ENCODE results near the gene AUTS2.

The AUTS2 gene

DNA sequence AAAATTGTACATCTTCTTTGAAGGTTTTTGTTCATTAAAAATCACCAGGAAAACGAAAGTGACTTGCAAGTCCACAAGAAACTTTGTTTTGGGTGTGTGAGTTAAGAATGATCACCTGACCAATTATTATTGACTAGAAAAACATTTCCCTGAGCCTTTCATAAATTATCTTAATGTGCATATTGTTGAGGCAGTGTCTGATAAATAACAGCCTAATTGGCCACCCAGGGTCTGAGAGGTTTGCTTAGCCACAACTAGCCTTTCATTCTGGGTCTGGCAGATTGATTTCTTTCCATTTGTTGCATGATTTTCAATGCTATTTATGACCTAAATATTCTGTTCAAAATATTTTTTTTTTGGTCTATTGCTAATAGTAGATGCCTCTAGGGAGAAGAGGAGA is 152.8 kb downstream of the AUTS2 start:
- DNase-seq (ENCODE audit: insufficient read length, low spot score) (no peak), FAIRE-seq (no peak)
- TF ChIP-seq PAX5 (IDR thresholded peaks at IDR 0.05; ENCODE audit: insufficient read depth, low read length, severe bottlenecking) (no peak), TAF1 (IDR thresholded peaks at IDR 0.05; ENCODE audit: low read depth, low read length) (no peak), POLR2A (IDR thresholded peaks at IDR 0.05; ENCODE audit: low read depth, low read length) (no peak), POLR2AphosphoS5 (IDR thresholded peaks at IDR 0.05; ENCODE audit: low read depth, low read length) (no peak), SPI1 (IDR thresholded peaks at IDR 0.05; ENCODE audit: low read depth, low read length) (no peak), POU2F2 (IDR thresholded peaks at IDR 0.05; ENCODE audit: low read depth, low read length) (no peak)

DNA sequence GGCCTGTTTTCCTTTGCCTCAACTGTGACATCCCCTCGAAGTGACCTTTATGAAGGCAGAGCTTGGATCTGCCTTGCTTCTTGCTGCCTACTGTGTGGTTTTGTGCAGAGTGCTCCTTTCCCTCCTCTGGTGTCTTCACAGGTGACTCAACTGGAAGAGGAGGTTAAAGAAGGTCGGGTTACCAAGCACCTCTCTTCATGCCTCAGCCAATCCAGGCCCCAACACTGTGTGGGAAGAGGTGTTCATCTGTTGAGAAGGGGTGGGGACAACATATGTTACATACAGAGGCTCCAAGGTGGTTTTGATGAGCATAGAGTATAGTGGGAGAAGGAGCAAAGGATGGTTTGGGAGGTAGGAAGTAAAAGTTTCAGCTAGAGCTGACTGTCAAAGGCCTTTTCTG is 155.7 kb downstream of the AUTS2 start:
- DNase-seq (ENCODE audit: insufficient read length, low spot score) = no peak
- no peak for TF ChIP-seq SPI1 (IDR thresholded peaks at IDR 0.05; ENCODE audit: low read depth, low read length)
- peak; percentile 64 for FAIRE-seq

DNA sequence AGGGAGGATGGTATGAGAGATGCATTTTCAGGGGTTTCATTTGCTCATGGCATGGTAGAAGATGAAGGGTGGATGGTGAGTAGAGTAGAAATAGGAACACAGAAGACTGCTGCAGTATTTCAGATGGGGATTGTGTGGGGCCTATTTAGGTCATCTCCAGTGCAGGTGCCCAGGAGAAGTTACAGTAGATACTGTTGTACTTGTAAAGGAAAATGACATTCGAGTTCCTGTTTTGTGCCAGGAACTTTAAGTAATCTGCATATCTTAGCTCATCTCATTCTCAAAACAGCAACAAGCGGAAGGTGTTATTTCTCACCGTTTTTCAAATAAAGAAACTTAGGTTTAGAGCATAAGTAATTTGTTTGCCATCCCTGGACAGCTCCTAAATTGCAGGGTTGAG is 156.2 kb downstream of the AUTS2 start:
- FAIRE-seq = peak; percentile 23
- TF ChIP-seq SPI1 (IDR thresholded peaks at IDR 0.05; ENCODE audit: low read depth, low read length) (0 out of 2 replicates have a peak, but pooled peaks have one; percentile 23), POU2F2 (IDR thresholded peaks at IDR 0.05; ENCODE audit: low read depth, low read length) (no peak)
- no peak for DNase-seq (ENCODE audit: insufficient read length, low spot score)

DNA sequence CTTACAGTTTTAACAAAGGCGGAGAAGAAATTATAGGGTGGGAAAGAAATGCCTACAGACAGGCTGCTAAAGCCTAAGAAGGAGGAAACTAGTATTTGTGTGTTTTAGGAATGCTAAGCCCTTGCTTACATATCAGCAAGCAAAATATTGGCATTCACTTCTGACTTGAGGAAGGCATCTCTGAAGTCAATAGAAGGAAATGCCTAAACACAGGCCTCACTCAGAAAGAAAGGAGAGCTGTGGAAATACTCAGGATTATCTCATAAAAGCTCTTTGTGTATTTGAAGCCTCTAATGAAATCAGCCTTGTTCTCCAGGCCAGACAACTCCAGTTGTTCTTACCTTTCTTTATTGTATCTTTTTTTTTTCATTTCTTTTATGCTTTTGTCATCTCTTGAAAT is 158.0 kb downstream of the AUTS2 start:
- DNase-seq (ENCODE audit: insufficient read length, low spot score) (no peak), FAIRE-seq (no peak)
- TF ChIP-seq POLR2AphosphoS5 (IDR thresholded peaks at IDR 0.05; ENCODE audit: low read depth, low read length) (no peak), PAX5 (IDR thresholded peaks at IDR 0.05; ENCODE audit: insufficient read depth, low read length, severe bottlenecking) (no peak)

DNA sequence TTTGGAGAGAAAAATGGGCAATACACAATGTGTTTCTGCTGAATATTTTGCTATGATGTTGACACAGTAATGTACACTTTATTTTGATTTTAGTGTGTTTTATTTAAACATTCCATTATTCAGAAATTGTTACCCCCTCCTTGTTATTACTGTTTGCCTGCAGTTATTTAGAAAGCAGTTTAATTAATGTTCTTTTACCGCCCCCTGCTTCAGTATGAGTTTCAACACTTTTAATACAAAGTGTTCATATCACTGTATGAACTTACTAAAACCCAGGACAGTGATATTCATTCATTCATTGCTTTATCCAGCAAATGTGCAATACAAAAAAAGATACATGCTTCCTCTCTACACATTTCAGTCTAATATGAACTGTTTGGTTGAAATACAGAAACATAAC is 159.3 kb downstream of the AUTS2 start:
- FAIRE-seq (no peak), DNase-seq (ENCODE audit: insufficient read length, low spot score) (no peak)
- TF ChIP-seq POLR2A (IDR thresholded peaks at IDR 0.05; ENCODE audit: low read depth, low read length) (no peak), POU2F2 (IDR thresholded peaks at IDR 0.05; ENCODE audit: low read depth, low read length) (no peak), TAF1 (IDR thresholded peaks at IDR 0.05; ENCODE audit: low read depth, low read length) (no peak), POLR2AphosphoS5 (IDR thresholded peaks at IDR 0.05; ENCODE audit: low read depth, low read length) (no peak)

DNA sequence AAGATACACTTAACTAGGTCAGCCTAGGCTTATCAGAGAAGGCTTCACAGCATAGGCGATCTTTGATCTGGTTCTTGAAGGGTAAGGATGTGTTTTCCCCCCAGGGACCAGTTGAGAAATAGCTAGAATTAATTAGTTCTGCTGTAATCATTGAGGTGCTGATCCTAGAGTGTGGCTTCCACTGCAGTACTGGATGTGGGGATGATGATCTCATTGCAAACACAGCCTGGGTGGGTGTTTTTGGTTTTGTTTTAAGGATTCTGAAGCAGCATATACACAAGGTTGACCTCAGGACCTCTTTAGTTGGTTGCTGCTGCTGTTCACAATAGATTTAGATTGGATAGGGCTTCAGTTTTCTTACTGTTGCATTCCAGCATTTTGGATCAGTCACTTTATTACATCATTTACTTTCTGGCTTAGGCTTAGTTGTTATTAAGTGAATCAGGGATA is 159.7 kb downstream of the AUTS2 start:
- DNase-seq (ENCODE audit: insufficient read length, low spot score) = no peak
- TF ChIP-seq POU2F2 (IDR thresholded peaks at IDR 0.05; ENCODE audit: low read depth, low read length) (no peak), SPI1 (IDR thresholded peaks at IDR 0.05; ENCODE audit: low read depth, low read length) (no peak), TAF1 (IDR thresholded peaks at IDR 0.05; ENCODE audit: low read depth, low read length) (no peak), POLR2A (IDR thresholded peaks at IDR 0.05; ENCODE audit: low read depth, low read length) (no peak), PAX5 (IDR thresholded peaks at IDR 0.05; ENCODE audit: insufficient read depth, low read length, severe bottlenecking) (no peak), POLR2AphosphoS5 (IDR thresholded peaks at IDR 0.05; ENCODE audit: low read depth, low read length) (no peak)
- peak; percentile 31 for FAIRE-seq

DNA sequence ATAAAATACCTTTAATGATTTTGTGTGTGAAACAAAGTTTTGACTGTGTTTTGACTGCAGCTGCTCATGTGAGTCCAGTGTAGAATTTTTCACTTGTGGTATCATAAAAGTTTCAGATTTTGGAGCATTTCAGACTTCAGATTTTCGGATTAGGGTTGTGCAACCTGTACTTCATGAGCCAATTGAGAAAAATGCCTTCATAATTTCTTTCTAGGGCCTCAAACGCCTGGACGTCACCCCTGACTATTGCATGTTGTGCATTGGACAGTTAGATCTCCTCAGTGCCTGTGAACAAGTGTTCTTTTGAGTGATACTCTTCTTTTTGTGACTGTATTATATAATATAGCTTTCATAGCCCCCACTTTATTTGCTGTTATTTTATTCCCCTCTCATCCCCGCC is 161.1 kb downstream of the AUTS2 start:
- FAIRE-seq = no peak
- no peak for DNase-seq (ENCODE audit: insufficient read length, low spot score)
- TF ChIP-seq POLR2A (IDR thresholded peaks at IDR 0.05; ENCODE audit: low read depth, low read length) = no peak

DNA sequence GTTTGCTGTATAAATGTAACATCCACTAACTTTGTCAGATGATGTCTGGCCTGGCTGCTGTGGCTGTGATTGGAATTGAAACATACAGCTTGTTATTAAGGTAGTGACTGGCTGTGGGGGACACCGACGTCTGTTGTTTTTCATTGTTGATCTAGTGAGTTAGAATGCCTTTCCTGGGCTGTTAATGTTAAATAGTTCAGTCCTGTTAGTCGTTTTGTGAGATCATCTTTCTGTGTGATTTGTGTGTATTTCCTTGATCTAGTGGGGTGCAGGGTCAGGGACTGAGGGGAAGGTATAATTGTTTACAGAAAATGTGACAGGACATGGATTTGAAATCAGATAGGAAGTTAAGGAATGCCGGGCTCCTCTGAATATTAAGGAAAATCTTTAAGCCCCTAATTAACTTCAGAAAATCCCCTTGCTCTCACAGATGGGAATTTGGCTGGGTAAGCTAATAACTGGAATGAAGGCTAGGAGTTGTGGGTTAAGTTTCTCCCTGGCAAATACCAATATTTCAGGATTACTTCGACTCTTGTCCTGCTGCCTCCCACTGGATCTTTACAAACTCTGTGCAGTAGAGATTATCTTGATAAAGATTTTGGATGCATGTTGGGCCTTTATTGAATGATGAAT is 163.1 kb downstream of the AUTS2 start:
- no peak for DNase-seq (ENCODE audit: insufficient read length, low spot score)
- FAIRE-seq = peak; percentile 33
- no peak for TF ChIP-seq SPI1 (IDR thresholded peaks at IDR 0.05; ENCODE audit: low read depth, low read length)
- no peak for TF ChIP-seq TAF1 (IDR thresholded peaks at IDR 0.05; ENCODE audit: low read depth, low read length)
- TF ChIP-seq POLR2AphosphoS5 (IDR thresholded peaks at IDR 0.05; ENCODE audit: low read depth, low read length) = no peak
- no peak for TF ChIP-seq POU2F2 (IDR thresholded peaks at IDR 0.05; ENCODE audit: low read depth, low read length)
- TF ChIP-seq POLR2A (IDR thresholded peaks at IDR 0.05; ENCODE audit: low read depth, low read length) = no peak
- TF ChIP-seq PAX5 (IDR thresholded peaks at IDR 0.05; ENCODE audit: insufficient read depth, low read length, severe bottlenecking) = no peak

DNA sequence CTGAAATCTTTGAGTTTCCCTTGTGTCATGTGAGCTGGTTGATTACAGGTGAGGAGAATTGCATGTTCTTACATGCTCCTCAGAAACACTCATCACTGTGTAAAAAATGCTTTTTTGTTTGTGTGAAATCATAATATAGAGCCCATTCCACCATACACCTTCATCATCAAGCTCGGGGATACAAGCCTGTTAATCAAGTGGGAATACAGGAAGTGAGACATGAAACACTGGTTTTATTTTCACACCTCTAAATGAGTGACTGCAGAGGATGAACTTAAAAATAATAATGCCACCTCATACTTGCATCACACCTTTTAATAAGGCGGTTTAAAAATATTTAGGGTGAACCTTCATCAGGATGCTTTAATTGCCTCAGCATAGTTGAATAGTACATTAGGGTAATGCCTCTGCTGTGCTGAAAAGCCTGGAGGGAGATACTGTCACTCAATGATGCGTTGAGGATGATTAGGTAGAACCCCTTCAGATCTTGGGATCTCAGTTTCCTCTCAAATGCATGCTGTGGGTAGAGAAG is 164.6 kb downstream of the AUTS2 start:
- no peak for TF ChIP-seq POLR2AphosphoS5 (IDR thresholded peaks at IDR 0.05; ENCODE audit: low read depth, low read length)
- TF ChIP-seq POU2F2 (IDR thresholded peaks at IDR 0.05; ENCODE audit: low read depth, low read length) = no peak
- TF ChIP-seq POLR2A (IDR thresholded peaks at IDR 0.05; ENCODE audit: low read depth, low read length) = no peak
- TF ChIP-seq SPI1 (IDR thresholded peaks at IDR 0.05; ENCODE audit: low read depth, low read length) = peak; percentile 82
- no peak for TF ChIP-seq TAF1 (IDR thresholded peaks at IDR 0.05; ENCODE audit: low read depth, low read length)
- no peak for TF ChIP-seq PAX5 (IDR thresholded peaks at IDR 0.05; ENCODE audit: insufficient read depth, low read length, severe bottlenecking)
- DNase-seq (ENCODE audit: insufficient read length, low spot score) (no peak), FAIRE-seq (no peak)

DNA sequence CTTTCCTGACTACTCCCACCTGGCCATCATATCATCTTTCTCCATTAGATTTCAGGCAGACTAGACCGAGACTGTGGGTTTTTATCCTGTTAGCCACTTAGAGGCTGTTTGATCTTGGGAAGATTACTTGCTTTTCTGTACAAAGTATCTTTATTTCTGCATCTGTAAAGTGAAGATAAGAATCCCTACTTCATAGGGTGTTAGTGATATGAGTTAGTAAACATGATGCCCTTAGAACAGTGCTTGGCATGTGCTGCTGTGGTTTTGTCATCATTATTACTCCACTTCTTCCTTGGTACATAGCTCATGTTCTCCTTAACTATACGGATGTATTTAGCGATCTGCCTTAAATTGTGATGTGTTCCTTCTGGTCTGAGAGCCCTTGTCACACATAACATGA is 165.2 kb downstream of the AUTS2 start:
- no peak for TF ChIP-seq PAX5 (IDR thresholded peaks at IDR 0.05; ENCODE audit: insufficient read depth, low read length, severe bottlenecking)
- no peak for TF ChIP-seq POLR2A (IDR thresholded peaks at IDR 0.05; ENCODE audit: low read depth, low read length)
- TF ChIP-seq TAF1 (IDR thresholded peaks at IDR 0.05; ENCODE audit: low read depth, low read length) = no peak
- no peak for TF ChIP-seq SPI1 (IDR thresholded peaks at IDR 0.05; ENCODE audit: low read depth, low read length)
- TF ChIP-seq POU2F2 (IDR thresholded peaks at IDR 0.05; ENCODE audit: low read depth, low read length) = no peak
- no peak for TF ChIP-seq POLR2AphosphoS5 (IDR thresholded peaks at IDR 0.05; ENCODE audit: low read depth, low read length)
- FAIRE-seq = peak; percentile 26
- no peak for DNase-seq (ENCODE audit: insufficient read length, low spot score)

DNA sequence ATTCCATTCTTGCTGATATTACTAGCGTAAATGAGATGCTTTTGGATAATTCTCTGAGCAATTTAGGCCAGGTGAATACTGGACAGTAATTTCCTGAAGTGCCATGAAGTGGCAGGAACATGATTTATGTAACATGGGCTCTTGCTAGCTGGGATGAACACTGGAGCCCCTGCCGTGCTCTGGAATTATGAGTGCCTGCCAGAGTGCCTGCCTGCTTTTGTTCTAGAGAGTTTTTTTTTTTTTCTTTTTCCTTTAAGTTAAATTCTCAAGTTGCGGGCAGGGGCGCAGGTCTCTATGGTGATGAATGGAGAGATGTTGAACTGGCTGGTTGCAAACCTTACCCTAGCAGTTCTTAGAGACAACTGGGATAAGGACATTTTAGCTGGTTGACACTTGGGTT is 165.9 kb downstream of the AUTS2 start:
- TF ChIP-seq POLR2A (IDR thresholded peaks at IDR 0.05; ENCODE audit: low read depth, low read length) (no peak), SPI1 (IDR thresholded peaks at IDR 0.05; ENCODE audit: low read depth, low read length) (no peak), PAX5 (IDR thresholded peaks at IDR 0.05; ENCODE audit: insufficient read depth, low read length, severe bottlenecking) (no peak), POU2F2 (IDR thresholded peaks at IDR 0.05; ENCODE audit: low read depth, low read length) (no peak)
- FAIRE-seq (no peak), DNase-seq (ENCODE audit: insufficient read length, low spot score) (no peak)

All from GM12891 (cell line).